BJ (cell line): Measurements from ENCODE around the gene SLX4IP. TPM values are rescaled to one million over a fixed set of nuclear protein-coding genes. Genes with fewer than 3 reads are reported as not detected.

Experiments used
- CTCF ChIA-PET: fragments of 350-600 bp; formaldehyde crosslinking; extraction: SDS; loops from one replicate; lab custom pipeline; 2021; ENCODE audit warnings: antibody characterized with exemption, inconsistent platforms; lab: Yijun Ruan, JAX
- POLR2A ChIA-PET: fragments of 300-600 bp; sonication (Branson Sonifier 250); formaldehyde crosslinking; extraction: SDS; loops from one replicate; lab custom pipeline; 2021; ENCODE audit warnings: antibody characterized with exemption; lab: Charles Lee
- DNase-seq: peaks from one replicate; pipeline ENCODE4 v3.0.0-alpha.2; 2011; ENCODE audit warnings: low read depth
- H3K27me3 ChIP-seq: 2 replicates; pipeline ENCODE4 v1.6.0; 2011; ENCODE audit warnings: low read length; ENCODE audit not compliant: control insufficient read depth, insufficient read depth
- H3K36me3 ChIP-seq: 2 replicates; pipeline ENCODE4 v1.5.1; 2011; ENCODE audit warnings: low read length; ENCODE audit not compliant: control insufficient read depth, insufficient read depth
- H3K4me3 ChIP-seq: 2 replicates; pipeline ENCODE4 v1.5.1; 2011; ENCODE audit warnings: low read depth, mild to moderate bottlenecking, control low read depth, low read length
- CTCF ChIP-seq: IDR thresholded peaks from 2 replicates; pipeline ENCODE4 v1.5.1; 2011; ENCODE audit warnings: low read depth, mild to moderate bottlenecking, control low read depth, inconsistent platforms, low read length, moderate library complexity; ENCODE audit not compliant: insufficient read depth
- polyA plus RNA-seq: library from polyadenylated mRNA; depleted of rRNA; stranded (reverse); fragments of >200 nt; gene quantifications from 2 replicates; pipeline ENCODE4 v1.2.3, GENCODE V29; 2011

The SLX4IP gene
- polyA plus RNA-seq, 1 experiment: 1.6 TPM

DNA sequence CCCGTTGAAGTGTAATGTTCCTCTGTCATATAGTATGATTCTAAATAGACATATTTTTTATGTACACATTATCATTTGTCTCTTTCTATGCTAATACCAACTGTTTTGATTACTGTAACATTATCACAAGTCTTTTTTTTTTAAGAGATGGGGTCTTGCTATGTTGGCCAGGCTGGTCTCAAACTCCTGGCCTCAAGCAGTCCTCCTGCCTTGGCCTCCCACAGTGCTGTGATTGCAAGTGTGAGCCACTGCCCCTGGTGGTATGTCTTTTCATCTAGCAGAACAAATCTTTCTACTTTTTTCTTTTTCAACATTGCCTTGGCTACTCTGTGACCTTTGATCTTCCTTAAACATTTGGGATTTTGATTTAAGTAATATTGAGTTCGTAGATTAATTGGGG is 57.7 kb downstream of the SLX4IP start:
- no peak for DNase-seq
- no peaks in the 10 kb centered on the region for H3K36me3 ChIP-seq
- H3K4me3 ChIP-seq: no peak overlapping the region
- no peaks in the 10 kb centered on the region for H3K27me3 ChIP-seq
- CTCF ChIA-PET: no interaction called here
- POLR2A ChIA-PET: no interaction called here
- no peak for TF ChIP-seq CTCF

DNA sequence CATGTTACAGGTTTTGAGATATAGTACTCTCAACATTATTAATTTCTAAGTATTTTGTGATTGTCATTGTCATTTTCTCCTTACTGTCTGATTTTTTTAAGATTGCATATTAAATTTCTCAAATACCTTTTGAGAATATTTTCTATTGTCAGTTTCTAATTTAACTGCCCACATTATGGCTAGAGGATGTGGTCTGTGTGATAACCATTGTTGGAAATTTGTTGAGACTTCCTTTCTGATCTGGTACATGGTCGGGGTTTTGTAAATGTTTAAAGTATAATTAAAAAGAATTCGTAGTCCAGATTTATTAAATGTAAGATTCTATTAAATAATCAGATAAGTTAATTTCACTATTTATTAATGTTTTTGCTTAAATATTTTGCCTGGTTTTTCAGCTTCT is 60.1 kb downstream of the SLX4IP start:
- Histone ChIP-seq H3K36me3 (no peaks in the 10 kb centered on the region), H3K27me3 (no peaks in the 10 kb centered on the region; the same call in 1 of the 2 replicates), H3K4me3 (no peak overlapping the region)
- ChIA-PET CTCF (interaction anchor here (1.2 kb wide), 1 partner anchor 9 kb away, joined by 3 read pairs; no protein-coding TSS in a partner anchor), POLR2A (no interaction called here)
- DNase-seq: no peak
- TF ChIP-seq CTCF: no peak

GRCh38 chr20:10496465-10496864 is 61.4 kb downstream of the SLX4IP start:
- no peaks in the 10 kb centered on the region; the same call in 1 of the 2 replicates for H3K27me3 ChIP-seq
- TF ChIP-seq CTCF: no peak
- CTCF ChIA-PET: interaction anchor here (0.9 kb wide), 1 partner anchor 54 kb away, joined by 3 read pairs; no protein-coding TSS in a partner anchor
- no peak overlapping the region for H3K4me3 ChIP-seq
- POLR2A ChIA-PET: no interaction called here
- no peak for DNase-seq
- no peaks in the 10 kb centered on the region for H3K36me3 ChIP-seq

DNA sequence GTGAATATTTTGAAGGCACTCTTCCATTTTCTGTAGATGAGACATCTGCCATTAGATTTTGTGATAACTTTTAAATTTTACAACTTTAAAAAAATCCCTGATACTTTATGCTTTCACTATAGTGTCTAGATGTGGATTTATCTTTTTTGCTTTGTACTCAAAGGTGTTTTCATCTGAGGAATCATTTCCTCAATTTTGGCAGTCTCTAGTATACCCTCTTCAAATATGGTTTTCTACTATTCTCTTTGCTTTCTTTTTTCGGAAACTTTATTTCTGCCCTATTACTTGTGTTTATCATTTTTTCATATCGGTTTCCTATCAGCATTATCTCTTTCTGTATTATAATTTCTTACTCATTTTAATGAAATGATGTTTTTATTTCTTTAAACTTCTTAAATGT is 62.2 kb downstream of the SLX4IP start:
- no peak for TF ChIP-seq CTCF
- ChIA-PET CTCF (no interaction called here), POLR2A (no interaction called here)
- Histone ChIP-seq H3K4me3 (no peak overlapping the region), H3K27me3 (no peaks in the 10 kb centered on the region; the same call in 1 of the 2 replicates), H3K36me3 (no peaks in the 10 kb centered on the region)
- no peak for DNase-seq

DNA sequence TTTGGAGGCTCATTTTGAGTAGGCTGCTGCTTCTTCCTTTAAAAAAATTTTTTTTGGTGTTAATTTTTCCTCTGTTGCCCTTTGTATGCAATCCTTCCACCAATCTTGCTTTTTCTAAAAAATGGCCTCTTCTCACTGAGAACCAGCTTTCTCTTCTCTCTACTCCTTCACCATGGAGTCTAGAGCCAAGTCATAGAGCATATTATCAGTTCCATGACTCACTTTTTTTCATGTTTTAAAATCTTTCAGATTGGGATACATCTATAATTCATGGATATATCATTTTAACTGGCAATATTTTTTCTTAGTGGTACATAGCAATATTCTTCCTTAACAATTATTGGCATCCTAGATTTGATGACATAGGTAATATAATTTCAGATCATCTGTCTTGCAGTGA is 62.7 kb downstream of the SLX4IP start:
- DNase-seq: no peak
- H3K4me3 ChIP-seq: no peak overlapping the region
- H3K36me3 ChIP-seq: no peaks in the 10 kb centered on the region
- TF ChIP-seq CTCF: no peak
- ChIA-PET POLR2A (no interaction called here), CTCF (no interaction called here)
- no peaks in the 10 kb centered on the region; the same call in 1 of the 2 replicates for H3K27me3 ChIP-seq
